HepG2 (cell line): ENCODE results near the gene CDC42EP4. TPM values are rescaled to one million over a fixed set of nuclear protein-coding genes. Genes with fewer than 3 reads are reported as not detected.

ENCODE experiments used
- ETV6 ChIP-seq: sonication (generic); formaldehyde crosslinking; conservative IDR thresholded peaks from 2 replicates; pipeline ENCODE4 v1.4.0; 2020; ENCODE audit warnings: missing genetic modification reagents
- KLF12 ChIP-seq: sonication (generic); formaldehyde crosslinking; IDR thresholded peaks from 2 replicates; pipeline ENCODE4 v1.4.0; 2020; ENCODE audit warnings: missing genetic modification reagents, borderline replicate concordance
- MAZ ChIP-seq, 2 experiments: sonication (generic) in 1 of 2; formaldehyde crosslinking in 1 of 2; IDR thresholded peaks; 2 replicates each; pipeline versions ENCODE4 v1.5.0 to v1.6.1; 2012 to 2020; ENCODE audit warnings: low read depth in 2 of 2, mild to moderate bottlenecking in 2 of 2, borderline replicate concordance in 1 of 2, improper control_type of control experiment in 1 of 2, low read length in 1 of 2, missing genetic modification reagents in 1 of 2, moderate library complexity in 1 of 2
- NFATC3 ChIP-seq: sonication (generic); formaldehyde crosslinking; IDR thresholded peaks from 2 replicates; pipeline ENCODE4 v1.5.1; 2020; ENCODE audit warnings: mild to moderate bottlenecking, missing genetic modification reagents
- NFKBIZ ChIP-seq: IDR thresholded peaks from 2 replicates; pipeline ENCODE4 v1.6.1; 2018; ENCODE audit warnings: missing genetic modification reagents, missing compliant biosample characterization
- POLR2A ChIP-seq, 2 experiments: IDR thresholded peaks; 2 replicates each; pipeline ENCODE4 v1.6.1; 2011; ENCODE audit warnings: low read depth in 2 of 2, low read length in 2 of 2, mild to moderate bottlenecking in 1 of 2, moderate library complexity in 1 of 2; ENCODE audit not compliant: insufficient read depth in 1 of 2
- PRMT3 ChIP-seq: sonication (generic); formaldehyde crosslinking; IDR thresholded peaks from 2 replicates; pipeline ENCODE4 v1.8.1; 2022; ENCODE audit warnings: low read depth, mild to moderate bottlenecking, moderate library complexity, missing genetic modification reagents, borderline replicate concordance
- THYN1 ChIP-seq: sonication (generic); formaldehyde crosslinking; IDR thresholded peaks from 2 replicates; pipeline ENCODE4 v1.8.1; 2023; ENCODE audit warnings: low read depth, mild to moderate bottlenecking, moderate library complexity, missing genetic modification reagents, borderline replicate concordance
- ZNF282 ChIP-seq: fragments of 450-650 bp; IDR thresholded peaks from 2 replicates; pipeline ENCODE4 v1.6.1; 2018; ENCODE audit not compliant: partially characterized antibody
- ZNF570 ChIP-seq: sonication (generic); formaldehyde crosslinking; IDR thresholded peaks from 2 replicates; pipeline ENCODE4 v1.4.0; 2020; ENCODE audit warnings: mild to moderate bottlenecking, missing genetic modification reagents, borderline replicate concordance
- ZNF878 ChIP-seq: sonication (generic); formaldehyde crosslinking; IDR thresholded peaks from 2 replicates; pipeline ENCODE4 v1.8.1; 2023; ENCODE audit warnings: mild to moderate bottlenecking, missing genetic modification reagents, moderate library complexity
- ZNF879 ChIP-seq: sonication (generic); formaldehyde crosslinking; IDR thresholded peaks from 2 replicates; pipeline ENCODE4 v1.8.1; 2023; ENCODE audit warnings: missing genetic modification reagents
- polyA plus RNA-seq, 8 experiments: library from polyadenylated mRNA; depleted of rRNA in 3 of 8; stranded (reverse) in 7 of 8; unstranded in 1 of 8; fragments of >200 nt; fragmentation: Illumina TruSeq in 4 of 8; extraction: Trizol in 4 of 8; gene quantifications; 2 replicates each; pipeline versions ENCODE4 v1.2.1 to v1.2.3, GENCODE V29; 2011 to 2016; ENCODE audit warnings: low read depth in 4 of 8, missing spikeins in 1 of 8, mixed read lengths in 1 of 8; ENCODE audit not compliant: insufficient read depth in 1 of 8
- total RNA-seq, 5 experiments: library from RNA; depleted of rRNA; stranded (reverse); fragments of >200 nt; fragmentation: Illumina TruSeq; extraction: Trizol; gene quantifications; 2 replicates each; pipeline ENCODE4 v1.2.3, GENCODE V29; 2016; ENCODE audit warnings: low read depth in 1 of 5
- TF ChIP-seq, protein P1 (sequence below): IDR thresholded peaks from 2 replicates; pipeline ENCODE4 v1.6.1; 2016; ENCODE audit warnings: low read depth
- TF ChIP-seq, protein P2 (sequence below): sonication (generic); formaldehyde crosslinking; IDR thresholded peaks from 2 replicates; pipeline ENCODE4 v1.5.1; 2020; ENCODE audit warnings: missing genetic modification reagents, mild to moderate bottlenecking, borderline replicate concordance
- TF ChIP-seq, protein P3 (sequence below): sonication (generic); formaldehyde crosslinking; IDR thresholded peaks from 2 replicates; pipeline ENCODE4 v1.4.0; 2020; ENCODE audit warnings: mild to moderate bottlenecking, missing genetic modification reagents
- TF ChIP-seq, protein P4 (sequence below): IDR thresholded peaks from 2 replicates; pipeline ENCODE4 v1.6.1; 2012; ENCODE audit warnings: low read length, improper control_type of control experiment
- TF ChIP-seq, protein P5 (sequence below): sonication (generic); formaldehyde crosslinking; IDR thresholded peaks from 2 replicates; pipeline ENCODE4 v1.4.0; 2020; ENCODE audit warnings: missing genetic modification reagents, borderline replicate concordance

Gene CDC42EP4
- total and polyA plus RNA-seq, 2 of the 13 experiments (the other 11 are each of a cell fraction or from before 2014, with no cell fraction given): 19.0 to 54.0 TPM

DNA sequence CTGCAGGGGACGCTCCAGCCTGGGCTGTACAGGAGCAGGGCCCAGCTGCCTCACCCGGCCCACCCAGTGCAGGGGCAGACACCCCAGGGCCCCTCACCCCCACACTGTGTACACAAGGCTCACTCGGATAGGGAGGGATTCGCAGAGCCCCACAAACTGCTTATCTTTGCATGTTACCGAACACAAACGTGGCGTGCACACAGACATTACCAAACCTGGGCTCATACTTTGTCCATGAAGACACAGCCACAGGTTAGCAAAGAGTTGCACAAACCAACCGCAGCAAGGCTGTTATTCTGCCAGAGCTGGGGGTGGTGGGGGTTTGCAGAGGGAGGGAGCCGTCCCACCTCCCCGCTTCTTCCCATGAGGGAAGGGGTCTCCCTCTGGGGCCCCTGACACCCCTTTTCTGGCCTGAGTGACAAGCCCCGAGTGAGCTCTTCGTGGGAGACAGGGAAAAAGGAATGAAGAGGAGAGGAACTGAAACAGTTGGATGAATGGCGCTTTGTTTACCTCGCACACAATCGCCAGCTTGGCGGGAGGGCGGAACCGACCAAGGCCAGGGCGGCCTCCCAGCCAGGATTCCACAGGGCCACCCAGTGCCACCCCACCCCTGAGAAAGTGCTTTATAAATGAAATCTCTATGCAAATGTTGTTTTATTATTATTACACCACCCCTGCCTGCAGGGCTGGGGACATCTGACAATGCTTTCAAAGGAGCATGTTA lies 49.7 kb downstream of the CDC42EP4 start (continued):
- TF ChIP-seq ETV6: 0 out of 2 replicates have a peak, but pooled peaks have one; percentile 66
- TF ChIP-seq, protein P1, sequence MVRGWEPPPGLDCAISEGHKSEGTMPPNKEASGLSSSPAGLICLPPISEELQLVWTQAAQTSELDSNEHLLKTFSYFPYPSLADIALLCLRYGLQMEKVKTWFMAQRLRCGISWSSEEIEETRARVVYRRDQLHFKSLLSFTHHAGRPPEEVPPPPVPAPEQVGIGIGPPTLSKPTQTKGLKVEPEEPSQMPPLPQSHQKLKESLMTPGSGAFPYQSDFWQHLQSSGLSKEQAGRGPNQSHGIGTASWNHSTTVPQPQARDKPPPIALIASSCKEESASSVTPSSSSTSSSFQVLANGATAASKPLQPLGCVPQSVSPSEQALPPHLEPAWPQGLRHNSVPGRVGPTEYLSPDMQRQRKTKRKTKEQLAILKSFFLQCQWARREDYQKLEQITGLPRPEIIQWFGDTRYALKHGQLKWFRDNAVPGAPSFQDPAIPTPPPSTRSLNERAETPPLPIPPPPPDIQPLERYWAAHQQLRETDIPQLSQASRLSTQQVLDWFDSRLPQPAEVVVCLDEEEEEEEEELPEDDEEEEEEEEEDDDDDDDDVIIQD (CRISPR knock-in tag): no peak
- TF ChIP-seq ZNF282: no peak
- TF ChIP-seq ZNF878 (CRISPR knock-in tag): peak; percentile 49; the same call in 1 of the 2 replicates
- TF ChIP-seq, protein P2, sequence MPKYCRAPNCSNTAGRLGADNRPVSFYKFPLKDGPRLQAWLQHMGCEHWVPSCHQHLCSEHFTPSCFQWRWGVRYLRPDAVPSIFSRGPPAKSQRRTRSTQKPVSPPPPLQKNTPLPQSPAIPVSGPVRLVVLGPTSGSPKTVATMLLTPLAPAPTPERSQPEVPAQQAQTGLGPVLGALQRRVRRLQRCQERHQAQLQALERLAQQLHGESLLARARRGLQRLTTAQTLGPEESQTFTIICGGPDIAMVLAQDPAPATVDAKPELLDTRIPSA: no peak
- TF ChIP-seq KLF12: 0 out of 2 replicates have a peak, but pooled peaks have one; percentile 22
- TF ChIP-seq, protein P3, sequence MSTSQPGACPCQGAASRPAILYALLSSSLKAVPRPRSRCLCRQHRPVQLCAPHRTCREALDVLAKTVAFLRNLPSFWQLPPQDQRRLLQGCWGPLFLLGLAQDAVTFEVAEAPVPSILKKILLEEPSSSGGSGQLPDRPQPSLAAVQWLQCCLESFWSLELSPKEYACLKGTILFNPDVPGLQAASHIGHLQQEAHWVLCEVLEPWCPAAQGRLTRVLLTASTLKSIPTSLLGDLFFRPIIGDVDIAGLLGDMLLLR: peak; percentile 73; the same call in 1 of the 2 replicates
- TF ChIP-seq, protein P4, sequence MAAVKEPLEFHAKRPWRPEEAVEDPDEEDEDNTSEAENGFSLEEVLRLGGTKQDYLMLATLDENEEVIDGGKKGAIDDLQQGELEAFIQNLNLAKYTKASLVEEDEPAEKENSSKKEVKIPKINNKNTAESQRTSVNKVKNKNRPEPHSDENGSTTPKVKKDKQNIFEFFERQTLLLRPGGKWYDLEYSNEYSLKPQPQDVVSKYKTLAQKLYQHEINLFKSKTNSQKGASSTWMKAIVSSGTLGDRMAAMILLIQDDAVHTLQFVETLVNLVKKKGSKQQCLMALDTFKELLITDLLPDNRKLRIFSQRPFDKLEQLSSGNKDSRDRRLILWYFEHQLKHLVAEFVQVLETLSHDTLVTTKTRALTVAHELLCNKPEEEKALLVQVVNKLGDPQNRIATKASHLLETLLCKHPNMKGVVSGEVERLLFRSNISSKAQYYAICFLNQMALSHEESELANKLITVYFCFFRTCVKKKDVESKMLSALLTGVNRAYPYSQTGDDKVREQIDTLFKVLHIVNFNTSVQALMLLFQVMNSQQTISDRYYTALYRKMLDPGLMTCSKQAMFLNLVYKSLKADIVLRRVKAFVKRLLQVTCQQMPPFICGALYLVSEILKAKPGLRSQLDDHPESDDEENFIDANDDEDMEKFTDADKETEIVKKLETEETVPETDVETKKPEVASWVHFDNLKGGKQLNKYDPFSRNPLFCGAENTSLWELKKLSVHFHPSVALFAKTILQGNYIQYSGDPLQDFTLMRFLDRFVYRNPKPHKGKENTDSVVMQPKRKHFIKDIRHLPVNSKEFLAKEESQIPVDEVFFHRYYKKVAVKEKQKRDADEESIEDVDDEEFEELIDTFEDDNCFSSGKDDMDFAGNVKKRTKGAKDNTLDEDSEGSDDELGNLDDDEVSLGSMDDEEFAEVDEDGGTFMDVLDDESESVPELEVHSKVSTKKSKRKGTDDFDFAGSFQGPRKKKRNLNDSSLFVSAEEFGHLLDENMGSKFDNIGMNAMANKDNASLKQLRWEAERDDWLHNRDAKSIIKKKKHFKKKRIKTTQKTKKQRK: no peak
- TF ChIP-seq NFKBIZ: no peak
- peak; percentile 19; the same call in 1 of the 2 replicates for TF ChIP-seq PRMT3 (CRISPR knock-in tag)
- TF ChIP-seq ZNF570 (CRISPR knock-in tag): no peak
- TF ChIP-seq POLR2A (IDR thresholded peaks at IDR 0.05; ENCODE audit: insufficient read depth in 1 of 2, low read depth in 2 of 2, low read length in 2 of 2): peak; percentile 62 to 87
- TF ChIP-seq ZNF879: no peak
- TF ChIP-seq, protein P5, sequence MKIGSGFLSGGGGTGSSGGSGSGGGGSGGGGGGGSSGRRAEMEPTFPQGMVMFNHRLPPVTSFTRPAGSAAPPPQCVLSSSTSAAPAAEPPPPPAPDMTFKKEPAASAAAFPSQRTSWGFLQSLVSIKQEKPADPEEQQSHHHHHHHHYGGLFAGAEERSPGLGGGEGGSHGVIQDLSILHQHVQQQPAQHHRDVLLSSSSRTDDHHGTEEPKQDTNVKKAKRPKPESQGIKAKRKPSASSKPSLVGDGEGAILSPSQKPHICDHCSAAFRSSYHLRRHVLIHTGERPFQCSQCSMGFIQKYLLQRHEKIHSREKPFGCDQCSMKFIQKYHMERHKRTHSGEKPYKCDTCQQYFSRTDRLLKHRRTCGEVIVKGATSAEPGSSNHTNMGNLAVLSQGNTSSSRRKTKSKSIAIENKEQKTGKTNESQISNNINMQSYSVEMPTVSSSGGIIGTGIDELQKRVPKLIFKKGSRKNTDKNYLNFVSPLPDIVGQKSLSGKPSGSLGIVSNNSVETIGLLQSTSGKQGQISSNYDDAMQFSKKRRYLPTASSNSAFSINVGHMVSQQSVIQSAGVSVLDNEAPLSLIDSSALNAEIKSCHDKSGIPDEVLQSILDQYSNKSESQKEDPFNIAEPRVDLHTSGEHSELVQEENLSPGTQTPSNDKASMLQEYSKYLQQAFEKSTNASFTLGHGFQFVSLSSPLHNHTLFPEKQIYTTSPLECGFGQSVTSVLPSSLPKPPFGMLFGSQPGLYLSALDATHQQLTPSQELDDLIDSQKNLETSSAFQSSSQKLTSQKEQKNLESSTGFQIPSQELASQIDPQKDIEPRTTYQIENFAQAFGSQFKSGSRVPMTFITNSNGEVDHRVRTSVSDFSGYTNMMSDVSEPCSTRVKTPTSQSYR (CRISPR knock-in tag): peak; percentile 83
- peak; percentile 91 for TF ChIP-seq NFATC3 (CRISPR knock-in tag)
- no peak for TF ChIP-seq THYN1 (CRISPR knock-in tag)
- peak; percentile 54; the same call in 1 of the 2 replicates for TF ChIP-seq MAZ (IDR thresholded peaks at IDR 0.05; ENCODE audit: borderline replicate concordance, low read depth, low read length)
- peak; percentile 68; the same call in 1 of the 2 replicates for TF ChIP-seq MAZ (CRISPR knock-in tag; IDR thresholded peaks at IDR 0.05; ENCODE audit: low read depth)
